BLaER1 treated with 17β-estradiol and CSF1 and Interleukin-3, amounts not matched to agents 10 nM and 100 nM (cell line): Measurements from ENCODE around the gene RASAL2.

Source experiments
- H3K27ac ChIP-seq, 11 experiments: shearing (Covaris generic); formaldehyde crosslinking; 2 replicates each; pipeline ENCODE4 v1.8.1; 2022
- H3K27me3 ChIP-seq, 11 experiments: shearing (Covaris generic); formaldehyde crosslinking; 2 replicates each; pipeline ENCODE4 v1.8.1; 2022
- H3K36me3 ChIP-seq, 11 experiments: shearing (Covaris generic); formaldehyde crosslinking; 2 replicates each; pipeline ENCODE4 v1.8.1; 2022
- H3K4me1 ChIP-seq, 10 experiments: shearing (Covaris generic); formaldehyde crosslinking; 2 replicates each; pipeline ENCODE4 v1.8.1; 2022
- H3K4me2 ChIP-seq, 11 experiments: shearing (Covaris generic); formaldehyde crosslinking; 2 replicates each; pipeline ENCODE4 v1.8.1; 2022
- H3K4me3 ChIP-seq, 10 experiments: shearing (Covaris generic); formaldehyde crosslinking; 2 replicates each; pipeline ENCODE4 v1.8.1; 2022
- H3K9ac ChIP-seq, 11 experiments: shearing (Covaris generic); formaldehyde crosslinking; 2 replicates each; pipeline ENCODE4 v1.8.1; 2022
- H3K9me3 ChIP-seq, 11 experiments: shearing (Covaris generic); formaldehyde crosslinking; replicated peaks in 1 of 11; 2 replicates each; pipeline ENCODE4 v1.8.1; 2022
- H4K20me1 ChIP-seq, 11 experiments: shearing (Covaris generic); formaldehyde crosslinking; 2 replicates each; pipeline ENCODE4 v1.8.1; 2022
- Cebpa-rat ChIP-seq, 11 experiments: shearing (Covaris generic); IDR thresholded peaks; 2 replicates each; pipeline ENCODE4 v1.8.1; 2022

RASAL2 gene

GRCh38 chr1:178055093-178055492, 38.8 kb upstream of the RASAL2 start:
- Histone ChIP-seq H3K36me3 (no peaks in the 10 kb centered on the region), H3K9me3 (no peaks in the 10 kb centered on the region), H4K20me1 (no peaks in the 10 kb centered on the region), H3K4me2 (peak overlapping the region; percentile 67 to 86 (median 80)), H3K9ac (peak overlapping the region in 3 of 11 experiments; percentile 6 to 39 (median 8); a peak in 6 of 22 replicates), H3K4me3 (no peak overlapping the region), H3K27ac (peak overlapping the region in 10 of 11 experiments; percentile 32 to 81 (median 72); a peak in 15 of 22 replicates), H3K4me1 (peaks cover 47 to 64% (median 56%) of the 10 kb centered on the region in 10 experiments), H3K27me3 (no peaks in the 10 kb centered on the region; a peak in 1 of 22 replicates)
- peak in 2 of 11 experiments; percentile 17 to 22; a peak in 2 of 22 replicates for TF ChIP-seq Cebpa-rat (IDR thresholded peaks at IDR 0.05)

GRCh38 chr1:178055779-178056471, 38.0 kb upstream of the RASAL2 start:
- Histone ChIP-seq H3K4me3 (no peak overlapping the region; a peak in 1 of 20 replicates), H3K27me3 (no peaks in the 10 kb centered on the region; a peak in 1 of 22 replicates), H3K4me2 (peak overlapping the region; percentile 67 to 86 (median 80)), H3K9me3 (no peaks in the 10 kb centered on the region), H3K4me1 (peaks cover 47 to 64% (median 56%) of the 10 kb centered on the region in 10 experiments), H4K20me1 (no peaks in the 10 kb centered on the region), H3K36me3 (no peaks in the 10 kb centered on the region), H3K9ac (peak overlapping the region in 10 of 11 experiments; percentile 9 to 65 (median 37); a peak in 13 of 22 replicates), H3K27ac (peak overlapping the region; percentile 50 to 81 (median 72))
- TF ChIP-seq Cebpa-rat (IDR thresholded peaks at IDR 0.05): no peak

GRCh38 chr1:178057141-178057765, 36.7 kb upstream of the RASAL2 start:
- H3K4me3 ChIP-seq: no peak overlapping the region
- H3K9me3 ChIP-seq: no peaks in the 10 kb centered on the region
- no peak overlapping the region for H3K9ac ChIP-seq
- H3K4me1 ChIP-seq: peaks cover 44 to 63% (median 53%) of the 10 kb centered on the region in 10 experiments
- peak overlapping the region in 7 of 11 experiments; percentile 53 to 82 (median 68); a peak in 12 of 22 replicates for H3K4me2 ChIP-seq
- no peaks in the 10 kb centered on the region; a peak in 1 of 22 replicates for H3K27me3 ChIP-seq
- H3K27ac ChIP-seq: no peak overlapping the region
- no peaks in the 10 kb centered on the region for H3K36me3 ChIP-seq
- no peak for TF ChIP-seq Cebpa-rat (IDR thresholded peaks at IDR 0.05)
- H4K20me1 ChIP-seq: no peaks in the 10 kb centered on the region

GRCh38 chr1:178057912-178058534, 35.9 kb upstream of the RASAL2 start:
- peaks cover 36 to 55% (median 46%) of the 10 kb centered on the region in 10 experiments for H3K4me1 ChIP-seq
- H3K4me2 ChIP-seq: peak overlapping the region in 10 of 11 experiments; percentile 32 to 82 (median 50); a peak in 19 of 22 replicates
- H3K27me3 ChIP-seq: no peaks in the 10 kb centered on the region; a peak in 1 of 22 replicates
- H3K4me3 ChIP-seq: no peak overlapping the region
- H3K27ac ChIP-seq: peak overlapping the region in 3 of 11 experiments; percentile 38 to 49 (median 45); a peak in 1 of 22 replicates
- no peaks in the 10 kb centered on the region for H3K36me3 ChIP-seq
- H3K9ac ChIP-seq: no peak overlapping the region
- no peaks in the 10 kb centered on the region for H3K9me3 ChIP-seq
- no peak for TF ChIP-seq Cebpa-rat (IDR thresholded peaks at IDR 0.05)
- H4K20me1 ChIP-seq: no peaks in the 10 kb centered on the region

- Histone ChIP-seq H3K9me3 (no peaks in the 10 kb centered on the region), H3K27me3 (no peaks in the 10 kb centered on the region; a peak in 1 of 22 replicates), H3K4me2 (no peak overlapping the region), H3K27ac (no peak overlapping the region), H3K4me3 (no peak overlapping the region), H3K36me3 (no peaks in the 10 kb centered on the region), H3K9ac (no peak overlapping the region), H3K4me1 (peaks cover 16 to 36% (median 27%) of the 10 kb centered on the region in 10 experiments), H4K20me1 (no peaks in the 10 kb centered on the region)
- peak in 10 of 11 experiments; percentile 8 to 83 (median 41); a peak in 8 of 22 replicates for TF ChIP-seq Cebpa-rat (IDR thresholded peaks at IDR 0.05)
Measured at GRCh38 chr1:178060789-178061556, 32.9 kb upstream of the RASAL2 start.

- H3K36me3 ChIP-seq: no peaks in the 10 kb centered on the region
- no peak overlapping the region for H3K9ac ChIP-seq
- H3K4me1 ChIP-seq: peaks cover 13 to 36% (median 22%) of the 10 kb centered on the region in 10 experiments
- no peaks in the 10 kb centered on the region for H4K20me1 ChIP-seq
- H3K27me3 ChIP-seq: no peaks in the 10 kb centered on the region; a peak in 1 of 22 replicates
- TF ChIP-seq Cebpa-rat (IDR thresholded peaks at IDR 0.05): no peak
- no peaks in the 10 kb centered on the region for H3K9me3 ChIP-seq
- H3K4me2 ChIP-seq: no peak overlapping the region
- H3K4me3 ChIP-seq: no peak overlapping the region
- no peak overlapping the region for H3K27ac ChIP-seq
Measured at GRCh38 chr1:178061620-178062019, 32.3 kb upstream of the RASAL2 start.

- no peaks in the 10 kb centered on the region for H4K20me1 ChIP-seq
- peaks cover 0 to 40% (median 8%) of the 10 kb centered on the region in 10 experiments; a peak in 12 of 20 replicates for H3K4me1 ChIP-seq
- H3K36me3 ChIP-seq: no peaks in the 10 kb centered on the region
- H3K27me3 ChIP-seq: no peaks in the 10 kb centered on the region; a peak in 1 of 22 replicates
- no peak overlapping the region for H3K4me3 ChIP-seq
- TF ChIP-seq Cebpa-rat (IDR thresholded peaks at IDR 0.05): no peak
- H3K4me2 ChIP-seq: no peak overlapping the region
- H3K9me3 ChIP-seq: no peaks in the 10 kb centered on the region
- H3K9ac ChIP-seq: no peak overlapping the region
- H3K27ac ChIP-seq: no peak overlapping the region
Measured at GRCh38 chr1:178064191-178064821, 29.6 kb upstream of the RASAL2 start.

GRCh38 chr1:178065250-178065649, 28.7 kb upstream of the RASAL2 start:
- H3K4me1 ChIP-seq: peaks cover 0 to 40% (median 8%) of the 10 kb centered on the region in 10 experiments; a peak in 12 of 20 replicates
- no peak overlapping the region for H3K27ac ChIP-seq
- no peak for TF ChIP-seq Cebpa-rat (IDR thresholded peaks at IDR 0.05)
- H4K20me1 ChIP-seq: no peaks in the 10 kb centered on the region
- peak overlapping the region in 2 of 11 experiments; percentile 68 to 80; a peak in 2 of 22 replicates for H3K4me2 ChIP-seq
- H3K36me3 ChIP-seq: no peaks in the 10 kb centered on the region
- H3K4me3 ChIP-seq: no peak overlapping the region
- H3K27me3 ChIP-seq: no peaks in the 10 kb centered on the region
- no peaks in the 10 kb centered on the region for H3K9me3 ChIP-seq
- no peak overlapping the region for H3K9ac ChIP-seq
